ENCODE results near the gene PSMD14.

DNA sequence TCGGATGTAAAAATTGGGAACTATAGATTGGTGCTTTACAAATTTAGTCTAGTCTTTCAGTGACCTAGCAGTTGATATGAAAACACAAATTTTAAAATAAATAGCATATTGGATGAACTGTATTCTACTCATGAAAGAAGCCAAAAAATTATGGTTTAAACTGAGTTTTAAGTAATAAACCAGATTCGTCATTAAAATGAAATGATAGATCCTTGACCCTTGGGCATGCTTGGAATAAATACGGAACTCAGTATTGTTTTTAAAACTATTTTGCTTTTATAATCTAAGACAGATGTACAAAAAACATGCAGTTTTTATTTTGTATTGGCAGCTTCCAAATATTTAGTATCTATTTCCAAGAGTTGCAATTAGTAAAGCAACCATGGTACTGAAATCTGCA is 73.3 kb downstream of the PSMD14 start:
- no peak for TF ChIP-seq EZH2 (IDR thresholded peaks at IDR 0.05; ENCODE audit: low read length, missing control alignments)
- TF ChIP-seq, protein P1, sequence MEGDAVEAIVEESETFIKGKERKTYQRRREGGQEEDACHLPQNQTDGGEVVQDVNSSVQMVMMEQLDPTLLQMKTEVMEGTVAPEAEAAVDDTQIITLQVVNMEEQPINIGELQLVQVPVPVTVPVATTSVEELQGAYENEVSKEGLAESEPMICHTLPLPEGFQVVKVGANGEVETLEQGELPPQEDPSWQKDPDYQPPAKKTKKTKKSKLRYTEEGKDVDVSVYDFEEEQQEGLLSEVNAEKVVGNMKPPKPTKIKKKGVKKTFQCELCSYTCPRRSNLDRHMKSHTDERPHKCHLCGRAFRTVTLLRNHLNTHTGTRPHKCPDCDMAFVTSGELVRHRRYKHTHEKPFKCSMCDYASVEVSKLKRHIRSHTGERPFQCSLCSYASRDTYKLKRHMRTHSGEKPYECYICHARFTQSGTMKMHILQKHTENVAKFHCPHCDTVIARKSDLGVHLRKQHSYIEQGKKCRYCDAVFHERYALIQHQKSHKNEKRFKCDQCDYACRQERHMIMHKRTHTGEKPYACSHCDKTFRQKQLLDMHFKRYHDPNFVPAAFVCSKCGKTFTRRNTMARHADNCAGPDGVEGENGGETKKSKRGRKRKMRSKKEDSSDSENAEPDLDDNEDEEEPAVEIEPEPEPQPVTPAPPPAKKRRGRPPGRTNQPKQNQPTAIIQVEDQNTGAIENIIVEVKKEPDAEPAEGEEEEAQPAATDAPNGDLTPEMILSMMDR (conservative IDR thresholded peaks at IDR 0.05 in 1 of 2, IDR thresholded peaks at IDR 0.05 in 1 of 2; ENCODE audit: low read depth in 1 of 2, low read length in 2 of 2): no peak

Measured in fibroblast of lung (primary cell).